ENCODE results near the gene AMPH.

Gene AMPH
- total RNA-seq = 0 to 0.48 (median 0.10) reads per million in 9 experiments

DNA sequence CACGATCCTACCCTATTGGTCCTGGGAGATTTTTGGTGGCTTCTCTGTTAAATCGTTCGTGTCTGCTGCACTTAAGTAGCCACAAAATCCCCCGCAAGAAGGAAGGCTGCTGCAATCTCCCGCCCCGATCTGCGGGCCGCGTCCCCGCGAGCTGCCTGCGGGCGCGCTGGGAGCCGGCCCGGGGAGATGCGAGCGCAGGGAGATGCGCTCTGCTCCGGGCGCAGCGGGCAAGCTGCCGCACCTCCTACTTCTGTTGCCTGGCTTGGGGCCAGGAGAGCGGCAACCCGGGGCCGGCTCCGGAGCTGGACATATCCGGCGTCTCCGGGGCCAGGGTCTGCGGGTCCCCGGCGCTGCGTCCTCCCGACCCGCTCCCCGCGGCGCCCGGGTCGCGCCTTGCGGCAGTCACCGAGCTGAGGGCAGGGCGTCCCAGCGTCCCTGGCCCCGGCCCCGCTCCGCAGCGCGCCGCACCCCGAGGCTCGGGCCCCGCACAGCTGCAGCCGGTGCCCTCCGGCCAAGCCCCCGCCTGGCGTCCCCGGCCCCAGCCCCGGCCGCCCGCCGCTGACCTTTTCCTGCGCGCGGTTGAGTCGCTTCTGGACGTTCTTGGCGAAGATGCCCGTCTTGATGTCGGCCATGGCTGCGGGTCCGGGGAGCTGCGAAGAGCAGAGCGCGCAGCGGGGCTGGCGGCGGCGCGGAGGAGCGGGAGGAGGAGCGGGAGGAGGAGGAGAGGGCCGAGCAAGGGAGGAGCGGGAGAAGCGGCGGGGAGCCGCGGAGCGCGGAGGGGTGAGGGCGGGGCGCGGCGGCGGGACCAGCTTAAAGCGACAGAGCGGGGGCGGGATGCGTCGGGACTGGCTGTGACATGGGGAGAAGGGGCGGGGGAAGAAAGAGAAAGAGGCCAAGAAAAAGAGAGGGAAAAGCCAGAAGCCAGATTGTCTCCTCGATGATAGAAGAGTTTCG, at the start of gene AMPH:
Gene AMPH (minus strand): TSS at position 654 of the 954 bp plus-strand sequence. CDS start 22 bp downstream, at position 632.
- H3K27me3 Mint-ChIP-seq = peaks cover 64 to 76% of the 10 kb centered on the region in 2 donors
- no peak for DNase-seq
- H3K27ac Mint-ChIP-seq = no peak within 1 kb of the TSS
- H3K4me1 Mint-ChIP-seq (ENCODE audit: low read depth in 2 of 2) = peaks cover 3 to 5% of the 10 kb centered on the region in 2 donors
- H3K4me3 Mint-ChIP-seq = peak within 1 kb of the TSS; percentile 39 to 62
- no peaks in the 10 kb centered on the region for H3K36me3 Mint-ChIP-seq (ENCODE audit: insufficient read depth)
- H3K9me3 Mint-ChIP-seq = no peaks in the 10 kb centered on the region
- ATAC-seq (replicated peaks) = no peak

DNA sequence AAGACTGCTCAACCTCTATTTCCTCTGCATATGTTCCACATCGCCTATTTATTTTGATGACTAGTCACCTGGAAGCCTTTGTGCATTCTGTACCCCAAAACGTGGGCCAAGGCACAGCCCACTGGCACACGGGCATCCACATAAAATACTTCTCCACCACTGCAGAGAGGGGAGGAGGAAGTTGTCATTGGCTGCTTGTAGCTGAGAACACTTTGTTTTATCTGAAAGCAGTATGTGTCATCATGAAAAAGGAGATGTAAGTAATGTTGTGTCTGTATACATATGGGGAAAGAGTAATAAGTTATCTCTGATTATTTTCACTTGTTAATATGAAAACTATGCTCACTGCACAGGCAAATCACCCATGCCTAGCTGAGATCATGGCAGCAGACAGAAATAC, 48.2 kb upstream of the AMPH start:
- DNase-seq (no peak), ATAC-seq (replicated peaks) (no peak)
- Mint-ChIP-seq H3K27ac (no peak overlapping the region), H3K36me3 (ENCODE audit: insufficient read depth) (no peaks in the 10 kb centered on the region), H3K4me1 (ENCODE audit: low read depth in 2 of 2) (no peaks in the 10 kb centered on the region), H3K27me3 (peaks cover 15 to 17% of the 10 kb centered on the region in 2 donors), H3K9me3 (no peaks in the 10 kb centered on the region), H3K4me3 (no peak overlapping the region)

DNA sequence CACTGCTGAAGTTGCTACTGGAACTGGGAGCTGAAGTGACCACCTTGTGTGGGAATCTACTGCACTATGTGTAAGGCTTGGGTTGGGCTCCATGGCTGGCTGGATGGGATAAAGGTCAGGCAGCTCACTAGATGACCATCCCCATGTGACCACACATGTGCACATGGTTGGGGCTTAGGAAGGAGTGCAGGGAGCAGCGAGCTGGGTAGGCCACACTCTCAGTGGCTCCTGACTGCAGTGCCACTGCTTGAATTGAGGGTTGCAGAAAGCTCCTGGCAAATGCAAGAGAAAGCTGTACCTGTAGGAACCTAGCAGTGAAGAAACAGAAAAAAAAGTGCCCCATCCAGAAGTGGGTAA, 47.5 kb upstream of the AMPH start:
- no peak for ATAC-seq (replicated peaks)
- Mint-ChIP-seq H3K27me3 (peaks cover 14 to 17% of the 10 kb centered on the region in 2 donors), H3K9me3 (no peaks in the 10 kb centered on the region), H3K36me3 (ENCODE audit: insufficient read depth) (no peaks in the 10 kb centered on the region), H3K4me1 (ENCODE audit: low read depth in 2 of 2) (no peaks in the 10 kb centered on the region), H3K27ac (no peak overlapping the region), H3K4me3 (no peak overlapping the region)
- DNase-seq = no peak

DNA sequence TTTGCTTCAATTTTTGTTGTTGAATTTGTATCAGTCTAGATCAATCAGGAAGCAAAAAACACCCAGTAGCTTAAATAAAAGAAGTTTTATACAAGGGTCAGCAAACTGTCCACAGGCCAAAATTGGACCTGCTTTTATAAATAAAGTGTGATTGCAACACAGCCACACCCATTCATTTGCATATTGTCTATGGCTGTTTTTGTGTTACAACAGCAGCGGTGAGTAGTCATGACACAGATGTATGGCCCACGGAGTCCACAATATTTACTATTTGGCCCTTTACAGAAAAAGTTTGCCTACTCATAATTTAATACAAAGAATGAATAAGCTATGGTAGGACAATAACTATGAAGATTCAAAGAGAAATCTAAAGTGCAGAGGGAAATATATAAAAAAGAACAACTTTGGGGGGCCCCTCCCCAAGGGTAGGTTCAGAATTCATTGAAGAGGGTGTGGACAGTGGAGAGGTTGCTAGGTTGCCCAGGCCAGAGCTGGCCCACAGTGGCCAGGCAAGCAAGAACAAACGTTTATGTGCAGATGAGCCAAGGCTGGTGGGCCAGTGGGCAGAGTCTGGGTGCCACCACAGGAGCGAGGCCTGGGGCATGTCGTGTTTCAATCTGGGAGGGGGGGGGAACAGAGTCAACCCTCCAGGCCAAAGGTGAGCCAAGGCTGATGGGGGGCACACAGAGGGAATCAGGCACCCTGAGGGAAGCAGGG, 47.0 kb upstream of the AMPH start:
- Mint-ChIP-seq H3K9me3 (no peaks in the 10 kb centered on the region), H3K4me1 (ENCODE audit: low read depth in 2 of 2) (no peaks in the 10 kb centered on the region), H3K27me3 (peaks cover 14 to 17% of the 10 kb centered on the region in 2 donors), H3K4me3 (no peak overlapping the region), H3K27ac (peak overlapping the region in 1 of 2 donors; percentile 79), H3K36me3 (ENCODE audit: insufficient read depth) (no peaks in the 10 kb centered on the region)
- DNase-seq (no peak), ATAC-seq (replicated peaks) (no peak)

DNA sequence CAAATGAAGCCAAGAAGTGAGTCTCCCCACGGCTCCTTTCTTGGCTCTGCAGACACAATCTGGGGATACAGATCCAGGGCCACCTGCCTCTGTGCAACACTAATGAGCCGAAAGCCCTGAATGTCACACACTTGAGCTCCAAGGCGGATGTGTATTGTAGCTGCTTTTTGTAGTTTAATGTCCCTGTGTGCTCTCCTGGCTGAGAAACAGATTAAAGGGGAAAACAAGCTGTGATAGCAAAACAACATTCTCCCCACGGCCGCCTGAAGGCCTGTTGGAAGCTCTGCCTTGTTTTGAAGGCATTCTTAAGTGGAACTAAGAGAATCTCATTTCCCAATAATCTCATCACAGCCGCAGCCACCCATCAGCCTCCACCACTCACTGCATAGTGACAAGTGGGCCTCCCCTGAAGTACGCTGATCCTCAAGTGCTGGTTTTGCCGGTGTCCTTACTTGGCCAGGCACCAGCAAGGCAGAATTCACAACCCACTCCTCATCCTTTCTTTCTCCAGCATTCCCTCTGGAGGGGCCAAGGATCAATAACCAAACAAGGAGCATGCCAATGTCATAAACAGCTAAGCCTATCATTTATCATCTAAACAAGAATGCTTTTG, 44.4 kb upstream of the AMPH start:
- Mint-ChIP-seq H3K27me3 (peaks cover 28 to 31% of the 10 kb centered on the region in 2 donors), H3K36me3 (ENCODE audit: insufficient read depth) (no peaks in the 10 kb centered on the region), H3K4me3 (no peak overlapping the region), H3K9me3 (no peaks in the 10 kb centered on the region), H3K4me1 (ENCODE audit: low read depth in 2 of 2) (peaks cover 0 to 5% of the 10 kb centered on the region in 2 donors), H3K27ac (no peak overlapping the region)
- no peak for ATAC-seq (replicated peaks)
- DNase-seq = no peak

DNA sequence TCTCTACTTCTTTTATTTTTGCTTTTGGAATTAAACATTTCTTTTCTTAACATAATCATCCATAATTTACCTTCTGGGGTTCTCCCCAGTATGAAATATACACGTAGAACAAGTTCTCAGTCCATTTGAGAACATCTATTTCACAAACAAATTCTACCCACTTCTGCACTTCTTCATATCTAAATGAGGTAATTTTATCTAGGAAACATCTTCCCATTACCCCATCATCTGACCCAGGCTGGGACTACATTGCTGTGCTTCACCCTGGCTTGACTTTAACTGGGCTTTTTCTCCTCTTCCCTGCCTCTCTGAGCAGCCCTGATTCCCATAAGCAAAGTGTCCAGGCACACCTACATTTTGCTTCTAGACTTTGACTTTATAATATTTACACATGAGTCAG, 43.3 kb upstream of the AMPH start:
- Mint-ChIP-seq H3K27ac (no peak overlapping the region), H3K36me3 (ENCODE audit: insufficient read depth) (no peaks in the 10 kb centered on the region), H3K9me3 (no peaks in the 10 kb centered on the region), H3K4me1 (ENCODE audit: low read depth in 2 of 2) (peaks cover 0 to 5% of the 10 kb centered on the region in 2 donors), H3K27me3 (peaks cover 20 to 31% of the 10 kb centered on the region in 2 donors), H3K4me3 (no peak overlapping the region)
- DNase-seq (no peak), ATAC-seq (replicated peaks) (no peak)

DNA sequence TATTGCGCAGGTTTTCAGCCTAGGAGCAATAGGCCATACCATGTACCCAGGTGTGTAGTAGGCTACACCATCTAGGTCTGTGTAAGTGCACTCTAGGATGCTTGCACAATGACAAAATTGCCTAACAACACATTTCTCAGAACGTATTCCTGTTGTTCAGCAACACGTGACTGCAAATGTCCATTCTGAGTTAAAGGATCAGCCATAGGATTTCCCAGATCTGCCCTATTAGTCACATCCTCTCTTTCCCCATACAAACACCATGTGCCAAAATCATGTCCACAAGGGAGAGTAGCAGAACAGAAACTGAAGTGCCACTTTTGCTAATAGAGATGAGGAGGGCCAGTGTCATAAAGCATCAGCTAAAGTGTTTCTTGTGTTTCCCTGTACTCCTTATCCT, 42.6 kb upstream of the AMPH start:
- ATAC-seq (replicated peaks) (no peak), DNase-seq (no peak)
- peaks cover 0 to 5% of the 10 kb centered on the region in 2 donors for H3K4me1 Mint-ChIP-seq (ENCODE audit: low read depth in 2 of 2)
- H3K9me3 Mint-ChIP-seq = no peaks in the 10 kb centered on the region
- no peak overlapping the region for H3K4me3 Mint-ChIP-seq
- H3K27ac Mint-ChIP-seq = no peak overlapping the region
- H3K27me3 Mint-ChIP-seq = peaks cover 25 to 35% of the 10 kb centered on the region in 2 donors
- H3K36me3 Mint-ChIP-seq (ENCODE audit: insufficient read depth) = no peaks in the 10 kb centered on the region

DNA sequence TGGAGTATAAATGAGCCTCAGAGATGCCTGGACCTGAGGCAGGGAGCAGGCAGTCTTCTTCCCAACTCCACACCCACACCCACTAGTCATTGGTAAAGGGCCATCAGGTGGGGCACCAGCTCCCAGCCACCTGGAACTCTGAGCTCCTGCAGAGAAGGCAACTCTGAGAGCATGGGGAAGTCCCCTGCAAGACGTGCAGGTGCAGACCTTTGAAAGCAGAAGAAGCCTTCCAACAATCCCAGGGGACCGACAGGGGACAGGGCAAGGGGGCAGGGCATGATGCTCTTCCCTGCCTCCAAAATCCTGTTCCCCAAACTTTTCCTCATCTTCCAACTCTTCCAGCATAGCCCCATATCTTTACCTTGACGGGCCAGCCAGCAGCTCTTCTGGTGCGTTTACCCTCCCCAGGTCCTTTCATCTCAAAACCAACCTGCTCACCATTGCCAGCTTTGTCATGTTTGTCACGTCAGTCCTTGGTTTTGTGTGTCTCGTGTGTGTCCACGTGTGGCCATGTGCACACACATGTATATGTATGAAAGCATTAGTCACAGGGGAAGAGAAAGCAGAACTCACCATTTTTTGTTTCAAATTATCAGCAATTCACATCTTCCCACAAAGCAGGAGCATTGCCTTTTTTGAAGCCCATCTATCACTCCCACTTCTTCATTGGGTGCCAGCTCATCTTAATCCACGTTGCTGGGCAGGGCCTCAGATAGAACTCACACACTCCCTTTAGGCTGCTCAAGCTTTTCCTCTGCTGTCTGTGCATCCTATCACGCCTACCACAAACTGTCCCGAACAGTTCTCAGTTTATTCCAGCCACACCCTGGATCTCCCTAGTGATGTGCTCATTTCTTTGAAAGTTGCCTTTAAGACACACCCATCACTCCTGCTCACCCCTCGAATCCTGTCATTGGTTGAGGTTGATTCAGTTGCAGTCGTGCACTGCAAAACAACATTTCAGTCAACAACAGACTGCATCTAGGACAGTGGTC, 41.0 kb upstream of the AMPH start:
- ATAC-seq (replicated peaks) = no peak

DNA sequence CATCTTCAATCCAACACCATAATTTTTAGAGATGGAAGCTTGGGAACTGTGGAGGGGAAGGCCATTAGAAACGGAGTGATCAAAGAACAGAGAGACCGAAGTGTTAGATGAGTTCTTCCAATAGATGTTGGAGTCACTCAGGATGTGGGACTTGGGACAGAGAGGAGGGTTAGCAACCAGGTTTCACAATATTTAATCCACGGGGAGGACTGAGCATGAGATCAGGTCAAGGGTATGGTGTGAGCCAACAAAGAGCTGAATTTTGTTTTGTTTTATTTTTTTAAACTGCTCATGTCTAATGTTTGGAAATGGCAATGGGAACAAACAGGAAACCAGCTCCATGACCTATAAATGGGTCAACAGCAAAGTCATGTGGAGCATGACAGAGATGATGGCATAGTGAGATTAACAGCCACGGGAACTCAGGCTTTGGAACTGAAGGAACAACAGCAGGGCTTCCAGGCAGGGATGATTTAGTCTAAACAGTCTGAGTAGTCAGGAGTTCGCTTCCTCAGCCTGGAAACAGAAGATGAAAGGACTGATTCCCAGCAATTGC, 38.9 kb upstream of the AMPH start:
- Mint-ChIP-seq H3K4me3 (no peak overlapping the region), H3K36me3 (ENCODE audit: insufficient read depth) (no peaks in the 10 kb centered on the region)
- DNase-seq = no peak

More for the DNA sequence above, 41.0 kb upstream of the AMPH start:
- Mint-ChIP-seq H3K27ac (no peak overlapping the region), H3K4me1 (ENCODE audit: low read depth in 2 of 2) (peaks cover 0 to 5% of the 10 kb centered on the region in 2 donors), H3K36me3 (ENCODE audit: insufficient read depth) (no peaks in the 10 kb centered on the region), H3K4me3 (no peak overlapping the region), H3K9me3 (no peaks in the 10 kb centered on the region), H3K27me3 (peaks cover 26 to 33% of the 10 kb centered on the region in 2 donors)
- no peak for DNase-seq

DNA sequence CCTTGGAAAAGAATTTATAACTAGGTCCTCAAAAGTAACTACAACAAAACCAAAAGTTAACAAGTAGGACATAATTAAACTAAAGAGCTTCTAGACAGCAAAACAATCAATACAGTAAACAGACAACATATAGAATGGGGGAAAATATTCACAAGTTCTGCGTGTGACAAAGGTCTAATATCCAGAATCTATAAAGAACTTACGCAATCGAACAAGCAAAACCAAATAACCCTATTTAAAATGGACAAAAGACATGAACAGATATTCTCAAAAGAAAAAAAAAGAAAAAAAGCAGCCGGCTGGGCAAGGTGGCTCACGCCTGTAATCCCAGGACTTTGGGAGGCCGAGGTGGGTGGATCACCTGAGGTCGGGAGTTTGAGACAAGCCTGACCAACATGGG, 33.8 kb upstream of the AMPH start:
- no peaks in the 10 kb centered on the region for H3K9me3 Mint-ChIP-seq
- no peak overlapping the region for H3K4me3 Mint-ChIP-seq
- no peak overlapping the region for H3K27ac Mint-ChIP-seq
- no peaks in the 10 kb centered on the region for H3K4me1 Mint-ChIP-seq (ENCODE audit: low read depth in 2 of 2)
- no peaks in the 10 kb centered on the region for H3K36me3 Mint-ChIP-seq (ENCODE audit: insufficient read depth)
- ATAC-seq (replicated peaks) = no peak
- no peak for DNase-seq
- H3K27me3 Mint-ChIP-seq = peaks cover 55 to 59% of the 10 kb centered on the region in 2 donors

More for the DNA sequence above, 38.9 kb upstream of the AMPH start:
- no peak for ATAC-seq (replicated peaks)
- Mint-ChIP-seq H3K27me3 (peaks cover 30 to 33% of the 10 kb centered on the region in 2 donors), H3K4me1 (ENCODE audit: low read depth in 2 of 2) (peaks cover 0 to 5% of the 10 kb centered on the region in 2 donors), H3K27ac (no peak overlapping the region), H3K9me3 (no peaks in the 10 kb centered on the region)

DNA sequence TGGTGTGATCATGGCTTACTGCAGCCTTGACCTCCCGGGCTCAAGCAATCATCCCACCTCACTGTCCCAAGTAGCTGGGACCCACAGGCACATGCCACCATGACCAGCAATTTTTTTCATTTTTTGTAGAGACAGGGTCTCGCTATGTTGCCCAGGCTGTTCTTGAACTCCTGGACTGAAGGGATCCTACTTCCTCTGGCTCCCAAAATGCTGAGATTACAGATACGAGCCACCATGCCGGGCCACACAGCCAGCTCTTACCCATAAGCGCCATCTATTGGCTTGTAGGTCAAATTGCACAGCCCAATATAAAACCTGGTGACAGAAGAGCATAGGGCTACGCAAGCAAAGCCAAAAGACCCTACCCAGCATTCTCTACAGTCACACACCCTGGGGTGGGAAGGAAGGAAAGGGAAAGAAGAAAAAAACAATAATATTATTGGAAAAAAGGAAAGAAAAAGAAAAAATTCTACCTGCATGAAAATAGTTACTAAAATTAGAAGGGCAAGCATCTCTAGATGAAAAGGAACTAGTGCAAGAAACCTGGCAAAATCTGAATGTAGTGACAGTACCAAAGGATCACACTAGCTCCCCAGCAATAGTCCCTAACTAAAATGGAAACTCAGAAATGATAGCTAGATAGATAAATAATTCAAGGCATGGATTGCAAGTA, 29.4 kb upstream of the AMPH start:
- Mint-ChIP-seq H3K4me1 (ENCODE audit: low read depth in 2 of 2) (no peaks in the 10 kb centered on the region), H3K27ac (no peak overlapping the region), H3K9me3 (no peaks in the 10 kb centered on the region), H3K36me3 (ENCODE audit: insufficient read depth) (no peaks in the 10 kb centered on the region), H3K4me3 (no peak overlapping the region), H3K27me3 (peaks cover 66% of the 10 kb centered on the region in 2 donors)
- ATAC-seq (replicated peaks) (peak; percentile 49), DNase-seq (peak; percentile 6 to 12 (median 9))

DNA sequence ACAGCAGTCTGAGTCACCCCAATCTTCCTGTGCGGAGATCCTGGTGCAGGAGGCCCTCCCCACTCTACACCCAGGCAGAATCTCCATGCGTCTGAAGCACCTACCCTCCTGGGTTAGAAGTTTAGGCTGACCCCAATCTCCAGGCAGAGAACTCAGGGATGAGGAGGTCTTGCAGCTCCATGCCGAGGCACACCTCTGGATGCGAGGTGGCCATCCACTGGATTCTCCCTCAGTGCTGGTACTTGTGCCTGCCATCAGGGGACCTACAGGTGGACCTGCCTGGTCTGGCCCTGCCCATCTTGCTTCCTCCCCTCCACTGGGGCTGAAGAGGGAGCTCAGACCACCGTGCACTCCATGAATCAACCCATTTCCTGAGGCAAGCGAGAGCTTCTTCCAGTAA, 28.8 kb upstream of the AMPH start:
- DNase-seq = no peak
- Mint-ChIP-seq H3K27ac (no peak overlapping the region), H3K27me3 (peaks cover 68 to 71% of the 10 kb centered on the region in 2 donors), H3K4me1 (ENCODE audit: low read depth in 2 of 2) (no peaks in the 10 kb centered on the region), H3K4me3 (no peak overlapping the region), H3K9me3 (no peaks in the 10 kb centered on the region), H3K36me3 (ENCODE audit: insufficient read depth) (no peaks in the 10 kb centered on the region)
- no peak for ATAC-seq (replicated peaks)

Measured in effector memory CD8-positive, alpha-beta T cell (primary cell).